RWPE2 (cell line): Measurements from ENCODE around the gene SEC11A.
A peak's percentile ranks its signal among the peaks of the same experiment; 100 is the strongest.

ENCODE experiments used
- ATAC-seq: fragments of 200-7000 bp; cut with Tn5 transposase; 3 replicates; pipeline ENCODE4 v1.9.1; 2021; ENCODE audit warnings: low read depth
- DNase-seq: peaks from one replicate; pipeline ENCODE4 v3.0.0-alpha.2; 2020; ENCODE audit warnings: low spot score
- H3K27ac ChIP-seq: fragments of 450-650 bp; 2 replicates; pipeline ENCODE4 v1.5.1; 2017; ENCODE audit warnings: mild to moderate bottlenecking; ENCODE audit not compliant: poor library complexity, severe bottlenecking
- H3K27me3 ChIP-seq: fragments of 250-450 bp; sonication (Bioruptor Pico); 2 replicates; pipeline ENCODE4 v1.5.1; 2021; ENCODE audit warnings: mild to moderate bottlenecking, moderate library complexity; ENCODE audit not compliant: insufficient read depth, poor library complexity, severe bottlenecking
- H3K36me3 ChIP-seq: fragments of 250-450 bp; sonication (Bioruptor Pico); 2 replicates; pipeline ENCODE4 v1.5.1; 2020; ENCODE audit warnings: low read depth, mild to moderate bottlenecking, moderate library complexity
- H3K4me1 ChIP-seq: fragments of 250-450 bp; sonication (Bioruptor Pico); 2 replicates; pipeline ENCODE4 v1.5.1; 2021; ENCODE audit warnings: mild to moderate bottlenecking, moderate library complexity; ENCODE audit not compliant: insufficient read depth, poor library complexity, severe bottlenecking
- H3K4me3 ChIP-seq: fragments of 250-450 bp; sonication (Bioruptor Pico); 2 replicates; pipeline ENCODE4 v1.5.1; 2021; ENCODE audit warnings: mild to moderate bottlenecking, moderate library complexity; ENCODE audit not compliant: severe bottlenecking
- H3K9me3 ChIP-seq: fragments of 250-450 bp; sonication (Bioruptor Pico); 2 replicates; pipeline ENCODE4 v1.5.1; 2021; ENCODE audit warnings: mild to moderate bottlenecking, moderate library complexity; ENCODE audit not compliant: severe bottlenecking
- CTCF ChIP-seq: fragments of 450-650 bp; IDR thresholded peaks from one replicate; pipeline ENCODE4 v1.5.1; 2017; ENCODE audit warnings: mild to moderate bottlenecking, moderate library complexity; ENCODE audit not compliant: poor library complexity, severe bottlenecking

SEC11A gene

GRCh38 chr15:84685304-84685703, 30.6 kb downstream of the SEC11A start:
- no peak overlapping the region for H3K4me3 ChIP-seq
- peak; percentile 99 for ATAC-seq
- no peak for TF ChIP-seq CTCF
- DNase-seq = peak; percentile 87
- H3K4me1 ChIP-seq = peaks cover 14% of the 10 kb centered on the region
- peak overlapping the region; percentile 46 for H3K27ac ChIP-seq
- no peaks in the 10 kb centered on the region for H3K9me3 ChIP-seq
- peaks cover 95% of the 10 kb centered on the region for H3K36me3 ChIP-seq
- H3K27me3 ChIP-seq = no peaks in the 10 kb centered on the region

- Histone ChIP-seq H3K9me3 (no peaks in the 10 kb centered on the region), H3K27me3 (no peaks in the 10 kb centered on the region), H3K4me1 (peaks cover 14% of the 10 kb centered on the region), H3K4me3 (no peak overlapping the region), H3K36me3 (peaks cover 95% of the 10 kb centered on the region), H3K27ac (no peak overlapping the region)
- no peak for ATAC-seq
- no peak for DNase-seq
- TF ChIP-seq CTCF = no peak
These were observed 31.8 kb downstream of the SEC11A start for GRCh38 chr15:84684092-84684491.

GRCh38 chr15:84681831-84682230, 34.1 kb downstream of the SEC11A start:
- H3K4me3 ChIP-seq = no peak overlapping the region
- no peaks in the 10 kb centered on the region for H3K9me3 ChIP-seq
- peaks cover 96% of the 10 kb centered on the region for H3K36me3 ChIP-seq
- no peak overlapping the region for H3K27ac ChIP-seq
- ATAC-seq = no peak
- peaks cover 14% of the 10 kb centered on the region for H3K4me1 ChIP-seq
- no peak for TF ChIP-seq CTCF
- DNase-seq = no peak
- H3K27me3 ChIP-seq = no peaks in the 10 kb centered on the region

- H3K27me3 ChIP-seq = no peaks in the 10 kb centered on the region
- TF ChIP-seq CTCF = no peak
- ATAC-seq = no peak
- no peaks in the 10 kb centered on the region for H3K4me1 ChIP-seq
- no peak overlapping the region for H3K4me3 ChIP-seq
- peaks cover 78% of the 10 kb centered on the region for H3K36me3 ChIP-seq
- no peaks in the 10 kb centered on the region for H3K9me3 ChIP-seq
- DNase-seq = no peak
- no peak overlapping the region for H3K27ac ChIP-seq
These were observed 44.7 kb downstream of the SEC11A start for GRCh38 chr15:84671211-84671610.

- no peak for ATAC-seq
- Histone ChIP-seq H3K9me3 (no peaks in the 10 kb centered on the region), H3K27ac (no peak overlapping the region), H3K4me3 (no peak overlapping the region), H3K4me1 (no peaks in the 10 kb centered on the region), H3K27me3 (no peaks in the 10 kb centered on the region), H3K36me3 (peaks cover 78% of the 10 kb centered on the region)
- DNase-seq = no peak
- no peak for TF ChIP-seq CTCF
These were observed 46.2 kb downstream of the SEC11A start for GRCh38 chr15:84669726-84670125.
